ENCODE measurements around the gene AICDA. TPM values are rescaled to one million over a fixed set of nuclear protein-coding genes. Genes with fewer than 3 reads are reported as not detected.
"Not testable (repeated sequence)": the region's sequence is repeated elsewhere in the genome, so short reads cannot be mapped to it uniquely, and the experiment has no call there.

The AICDA gene
- not detected in 2 replicates for total RNA-seq (2014; rRNA removed; shearing (Covaris generic))

- DNase-seq (ENCODE audit: low spot score): no peak
Measured at GRCh38 chr12:8612629-8613028, at the start of gene AICDA. TSS of gene AICDA (minus strand) at chr12:8612859. CDS start at chr12:8612767, 92 bp downstream.

GRCh38 chr12:8661751-8662150, 49.1 kb upstream of the AICDA start:
- DNase-seq (ENCODE audit: low spot score): no peak

- DNase-seq (ENCODE audit: low spot score): no peak
Measured at GRCh38 chr12:8661016-8661415, 48.4 kb upstream of the AICDA start.

- DNase-seq (ENCODE audit: low spot score): no peak
Measured at GRCh38 chr12:8658346-8658745, 45.7 kb upstream of the AICDA start.

GRCh38 chr12:8655421-8655820, 42.8 kb upstream of the AICDA start:
- no peak for DNase-seq (ENCODE audit: low spot score)

GRCh38 chr12:8648576-8649205, 36.0 kb upstream of the AICDA start:
- no peak for DNase-seq (ENCODE audit: low spot score)

- no peak for DNase-seq (ENCODE audit: low spot score)
Measured at GRCh38 chr12:8647968-8648367, 35.3 kb upstream of the AICDA start.

GRCh38 chr12:8644345-8645248, 31.9 kb upstream of the AICDA start:
- DNase-seq (ENCODE audit: low spot score): no peak

- DNase-seq (ENCODE audit: low spot score): no peak
Measured at GRCh38 chr12:8642775-8643174, 30.1 kb upstream of the AICDA start.

GRCh38 chr12:8639936-8640335, 27.3 kb upstream of the AICDA start:
- no peak for DNase-seq (ENCODE audit: low spot score)

- no peak for DNase-seq (ENCODE audit: low spot score)
Measured at GRCh38 chr12:8638951-8639350, 26.3 kb upstream of the AICDA start.

- DNase-seq (ENCODE audit: low spot score): no peak
Measured at GRCh38 chr12:8637666-8638065, 25.0 kb upstream of the AICDA start.

- no peak for DNase-seq (ENCODE audit: low spot score)
Measured at GRCh38 chr12:8637244-8637643, 24.6 kb upstream of the AICDA start.

- DNase-seq (ENCODE audit: low spot score): no peak
Measured at GRCh38 chr12:8636581-8636980, 23.9 kb upstream of the AICDA start.

- DNase-seq (ENCODE audit: low spot score): not testable (repeated sequence)
Measured at GRCh38 chr12:8636007-8636346, 23.3 kb upstream of the AICDA start.

- DNase-seq (ENCODE audit: low spot score): not testable (repeated sequence)
Measured at GRCh38 chr12:8635342-8636006, 22.8 kb upstream of the AICDA start.

GRCh38 chr12:8630131-8630530, 17.5 kb upstream of the AICDA start:
- no peak for DNase-seq (ENCODE audit: low spot score)

- DNase-seq (ENCODE audit: low spot score): no peak
Measured at GRCh38 chr12:8629486-8630033, 16.9 kb upstream of the AICDA start.

GRCh38 chr12:8628731-8629130, 16.1 kb upstream of the AICDA start:
- DNase-seq (ENCODE audit: low spot score): no peak

- not testable (repeated sequence) for DNase-seq (ENCODE audit: low spot score)
Measured at GRCh38 chr12:8624750-8625149, 12.1 kb upstream of the AICDA start.

- DNase-seq (ENCODE audit: low spot score): no peak
Measured at GRCh38 chr12:8622646-8623045, 10.0 kb upstream of the AICDA start.

GRCh38 chr12:8615206-8615605, 2.5 kb upstream of the AICDA start:
- DNase-seq (ENCODE audit: low spot score): no peak
